Measurements from ENCODE around the gene TMEM267. TPM values are rescaled to one million over a fixed set of nuclear protein-coding genes. Genes with fewer than 3 reads are reported as not detected.
A peak's percentile ranks its signal among the peaks of the same experiment; 100 is the strongest.
"Not testable (repeated sequence)": the region's sequence is repeated elsewhere in the genome, so short reads cannot be mapped to it uniquely, and the experiment has no call there.

The TMEM267 gene
- total RNA-seq, 1 donor from 2014 or later, result 9.4 TPM

- DNase-seq (ENCODE audit: low spot score in 2 of 2, unreplicated experiment in 2 of 2), result no peak
- no peak overlapping the region for H3K27ac Mint-ChIP-seq
- H3K9me3 Mint-ChIP-seq, result no peaks in the 10 kb centered on the region
- TF ChIP-seq CTCF (IDR thresholded peaks at IDR 0.05; ENCODE audit: unreplicated experiment), result no peak
- peaks cover 4% of the 10 kb centered on the region for H3K4me1 Mint-ChIP-seq
- H3K36me3 Mint-ChIP-seq, result no peaks in the 10 kb centered on the region
- no peak overlapping the region for H3K4me3 Mint-ChIP-seq
- no peaks in the 10 kb centered on the region for H3K27me3 Mint-ChIP-seq (ENCODE audit: low read depth)
Measured at GRCh38 chr5:43427306-43427705, 56.4 kb downstream of the TMEM267 start.

DNA sequence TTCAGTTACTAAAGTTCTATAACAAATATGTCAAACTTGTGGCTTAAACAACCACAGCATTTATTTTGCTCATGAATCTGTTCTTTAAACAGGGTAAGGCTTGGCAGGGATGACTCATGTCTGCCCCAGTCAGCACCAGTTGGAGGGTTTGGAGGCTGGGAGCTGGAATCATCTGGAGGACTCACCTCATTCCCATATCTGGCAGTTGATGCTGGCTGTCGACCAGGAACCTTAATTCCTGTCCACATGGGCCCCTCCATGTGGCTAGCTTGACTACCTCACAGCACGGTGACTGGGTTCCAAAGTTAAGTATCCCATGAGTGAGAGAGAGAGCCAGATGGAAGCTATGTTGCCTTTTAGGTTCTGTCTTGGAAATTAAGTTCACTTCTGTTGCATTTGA is 57.7 kb downstream of the TMEM267 start:
- no peak overlapping the region for H3K27ac Mint-ChIP-seq
- no peaks in the 10 kb centered on the region for H3K36me3 Mint-ChIP-seq
- H3K9me3 Mint-ChIP-seq, result no peaks in the 10 kb centered on the region
- DNase-seq (ENCODE audit: low spot score in 2 of 2, unreplicated experiment in 2 of 2), result no peak
- H3K4me1 Mint-ChIP-seq, result peaks cover 9% of the 10 kb centered on the region
- H3K4me3 Mint-ChIP-seq, result no peak overlapping the region
- TF ChIP-seq CTCF (IDR thresholded peaks at IDR 0.05; ENCODE audit: unreplicated experiment), result no peak
- H3K27me3 Mint-ChIP-seq (ENCODE audit: low read depth), result no peaks in the 10 kb centered on the region

- not testable (repeated sequence) for H3K4me3 Mint-ChIP-seq; H3K27ac Mint-ChIP-seq; H3K36me3 Mint-ChIP-seq; H3K9me3 Mint-ChIP-seq; DNase-seq (ENCODE audit: low spot score in 2 of 2, unreplicated experiment in 2 of 2); H3K4me1 Mint-ChIP-seq; H3K27me3 Mint-ChIP-seq (ENCODE audit: low read depth)
Measured at GRCh38 chr5:43423086-43423485, 60.6 kb downstream of the TMEM267 start.

GRCh38 chr5:43422143-43422542 is 61.5 kb downstream of the TMEM267 start:
- H3K4me1 Mint-ChIP-seq, result peaks cover 9% of the 10 kb centered on the region
- TF ChIP-seq CTCF (IDR thresholded peaks at IDR 0.05; ENCODE audit: unreplicated experiment), result no peak
- no peaks in the 10 kb centered on the region for H3K27me3 Mint-ChIP-seq (ENCODE audit: low read depth)
- H3K27ac Mint-ChIP-seq, result peak overlapping the region; percentile 87
- H3K9me3 Mint-ChIP-seq, result no peaks in the 10 kb centered on the region
- no peak overlapping the region for H3K4me3 Mint-ChIP-seq
- no peaks in the 10 kb centered on the region for H3K36me3 Mint-ChIP-seq
- no peak for DNase-seq (ENCODE audit: low spot score in 2 of 2, unreplicated experiment in 2 of 2)

GRCh38 chr5:43421450-43422133 is 62.1 kb downstream of the TMEM267 start:
- no peak for TF ChIP-seq CTCF (IDR thresholded peaks at IDR 0.05; ENCODE audit: unreplicated experiment)
- Mint-ChIP-seq H3K4me3 (no peak overlapping the region), H3K9me3 (no peaks in the 10 kb centered on the region), H3K4me1 (peaks cover 9% of the 10 kb centered on the region), H3K27me3 (ENCODE audit: low read depth) (no peaks in the 10 kb centered on the region), H3K27ac (peak overlapping the region; percentile 87), H3K36me3 (no peaks in the 10 kb centered on the region)
- DNase-seq (ENCODE audit: low spot score in 2 of 2, unreplicated experiment in 2 of 2), result no peak

DNA sequence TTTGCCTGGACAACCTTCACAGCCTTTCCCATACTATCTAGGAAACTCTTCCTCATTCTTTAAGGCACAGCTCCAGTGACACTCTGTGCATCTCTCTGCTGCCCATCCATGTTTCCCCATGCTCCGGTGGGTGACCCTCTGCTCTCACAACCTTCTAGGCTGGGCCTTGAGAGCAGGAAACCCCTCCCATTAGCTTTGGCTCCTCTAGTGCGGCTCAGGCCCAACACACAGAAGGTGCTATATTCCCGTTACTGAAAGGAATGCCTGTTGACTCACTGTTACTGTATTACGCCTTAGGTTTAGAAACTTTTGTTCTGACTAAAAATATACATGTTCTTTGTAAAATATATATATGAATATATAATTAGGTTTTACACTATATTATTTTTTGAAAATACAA is 63.4 kb downstream of the TMEM267 start:
- no peak overlapping the region for H3K27ac Mint-ChIP-seq
- no peak for TF ChIP-seq CTCF (IDR thresholded peaks at IDR 0.05; ENCODE audit: unreplicated experiment)
- H3K36me3 Mint-ChIP-seq, result no peaks in the 10 kb centered on the region
- peaks cover 9% of the 10 kb centered on the region for H3K4me1 Mint-ChIP-seq
- DNase-seq (ENCODE audit: low spot score in 2 of 2, unreplicated experiment in 2 of 2), result no peak
- H3K9me3 Mint-ChIP-seq, result no peaks in the 10 kb centered on the region
- no peak overlapping the region for H3K4me3 Mint-ChIP-seq
- no peaks in the 10 kb centered on the region for H3K27me3 Mint-ChIP-seq (ENCODE audit: low read depth)

Measured in mesothelial cell of epicardium (in vitro differentiated cells).